GM23248 (cell line): ENCODE data around the gene TNFRSF4.

ENCODE experiments used
- EZH2 ChIP-seq: fragments of 200-600 bp; sonication (generic); IDR thresholded peaks from 2 replicates; pipeline ENCODE4 v1.6.1; 2018; ENCODE audit warnings: antibody characterized with exemption, mild to moderate bottlenecking; ENCODE audit not compliant: insufficient read depth, poor library complexity, severe bottlenecking
- EZH2phosphoT487 ChIP-seq: fragments of 200-600 bp; sonication (generic); IDR thresholded peaks from 2 replicates; pipeline ENCODE4 v1.6.1; 2018; ENCODE audit warnings: antibody characterized with exemption, moderate library complexity, mild to moderate bottlenecking, low read depth; ENCODE audit not compliant: insufficient read depth

DNA sequence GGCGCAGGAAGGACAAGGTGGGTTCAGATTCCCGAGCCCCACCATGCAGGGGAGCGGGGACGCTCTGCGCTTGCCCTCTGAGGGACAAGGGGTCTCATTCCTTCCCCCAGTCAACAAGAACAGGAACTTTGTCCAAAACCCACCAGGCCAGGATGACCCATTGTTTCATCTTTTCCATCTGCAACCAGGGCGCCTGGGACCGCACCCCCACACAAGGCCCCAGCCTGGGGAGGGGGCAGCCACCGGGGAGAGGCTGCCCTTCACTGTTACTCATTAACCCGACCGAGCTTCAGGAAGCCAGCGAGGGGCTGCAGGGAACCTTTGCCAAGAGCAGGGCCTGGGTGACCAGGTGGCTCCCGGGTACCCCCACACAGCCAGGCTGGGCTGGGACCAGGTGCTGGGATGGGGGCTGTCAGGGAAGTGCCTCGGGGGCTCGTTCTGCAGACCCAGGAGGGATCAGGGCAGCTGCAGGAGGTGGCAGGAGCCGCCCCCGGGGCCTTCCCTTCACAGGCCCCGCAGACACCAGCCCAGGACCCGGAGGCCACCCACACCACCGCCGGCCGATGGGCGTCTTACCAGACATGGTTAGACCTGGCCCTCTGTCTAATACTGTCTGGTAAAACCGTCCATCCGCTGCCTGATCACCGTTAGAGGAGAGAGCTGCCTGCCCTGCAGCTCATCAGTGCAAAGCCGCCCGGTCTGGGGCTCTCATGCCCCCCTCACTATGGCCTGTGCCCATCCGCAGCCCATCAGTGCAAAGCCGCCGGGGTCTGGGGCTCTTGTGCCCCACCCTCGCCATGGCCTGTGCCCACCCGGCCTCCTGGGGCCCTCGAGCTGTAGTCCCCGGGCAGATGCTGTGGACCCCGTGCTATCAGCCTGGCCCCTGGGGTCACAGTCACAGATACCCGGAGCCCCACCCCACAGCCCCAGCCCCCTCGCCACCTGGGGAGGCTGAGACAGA lies 45.2 kb downstream of the TNFRSF4 start:
- TF ChIP-seq EZH2: no peak
- no peak for TF ChIP-seq EZH2phosphoT487
